AG04450 (cell line): ENCODE results near the gene MTA1. TPM values are rescaled to one million over a fixed set of nuclear protein-coding genes. Genes with fewer than 3 reads are reported as not detected.

Experiments used
- CTCF ChIA-PET: fragments of 300-600, 350-600 bp; formaldehyde crosslinking; extraction: SDS; loops from one replicate; lab custom pipeline; 2022; ENCODE audit warnings: antibody characterized with exemption, inconsistent platforms; lab: Charles Lee
- POLR2A ChIA-PET: fragments of 350-600 bp; formaldehyde crosslinking; extraction: SDS; loops from one replicate; lab custom pipeline; 2021; ENCODE audit warnings: antibody characterized with exemption, inconsistent platforms; lab: Yijun Ruan, JAX
- DNase-seq: peaks from one replicate; pipeline ENCODE4 v3.0.0-alpha.2; 2011; ENCODE audit warnings: low read depth, low spot score
- H3K27ac ChIP-seq: one replicate; pipeline ENCODE4 v1.5.1; 2012; ENCODE audit warnings: low read depth, low read length, control low read depth
- H3K27me3 ChIP-seq: one replicate; pipeline ENCODE4 v1.6.0; 2012; ENCODE audit warnings: low read length; ENCODE audit not compliant: control insufficient read depth, insufficient read depth
- H3K4me3 ChIP-seq: 2 replicates; pipeline ENCODE4 v1.5.1; 2011; ENCODE audit warnings: mild to moderate bottlenecking, low read depth, low read length, control low read depth
- H3K9me3 ChIP-seq: 2 replicates; pipeline ENCODE4 v1.5.1; 2012; ENCODE audit warnings: low read length; ENCODE audit not compliant: control insufficient read depth, insufficient read depth
- polyA plus RNA-seq: library from polyadenylated mRNA; depleted of rRNA; stranded (reverse); fragments of >200 nt; gene quantifications from 2 replicates; pipeline ENCODE4 v1.2.3, GENCODE V29; 2011
- TF ChIP-seq, protein P1 (sequence below): IDR thresholded peaks from 2 replicates; pipeline ENCODE4 v1.5.1; 2011; ENCODE audit warnings: low read depth, low read length, control low read depth, inconsistent platforms

MTA1 gene
- polyA plus RNA-seq, 1 experiment = 36.0 TPM

GRCh38 chr14:105450864-105451720, 31.5 kb downstream of the MTA1 start:
- CTCF ChIA-PET = interaction anchor here (1.3 to 1.4 kb wide), 2 partner anchors 30 to 39 kb away, joined by 3 to 4 read pairs; no protein-coding TSS in a partner anchor
- Histone ChIP-seq H3K9me3 (no peaks in the 10 kb centered on the region), H3K27me3 (no peaks in the 10 kb centered on the region), H3K4me3 (no peak overlapping the region), H3K27ac (no peak overlapping the region)
- TF ChIP-seq, protein P1, sequence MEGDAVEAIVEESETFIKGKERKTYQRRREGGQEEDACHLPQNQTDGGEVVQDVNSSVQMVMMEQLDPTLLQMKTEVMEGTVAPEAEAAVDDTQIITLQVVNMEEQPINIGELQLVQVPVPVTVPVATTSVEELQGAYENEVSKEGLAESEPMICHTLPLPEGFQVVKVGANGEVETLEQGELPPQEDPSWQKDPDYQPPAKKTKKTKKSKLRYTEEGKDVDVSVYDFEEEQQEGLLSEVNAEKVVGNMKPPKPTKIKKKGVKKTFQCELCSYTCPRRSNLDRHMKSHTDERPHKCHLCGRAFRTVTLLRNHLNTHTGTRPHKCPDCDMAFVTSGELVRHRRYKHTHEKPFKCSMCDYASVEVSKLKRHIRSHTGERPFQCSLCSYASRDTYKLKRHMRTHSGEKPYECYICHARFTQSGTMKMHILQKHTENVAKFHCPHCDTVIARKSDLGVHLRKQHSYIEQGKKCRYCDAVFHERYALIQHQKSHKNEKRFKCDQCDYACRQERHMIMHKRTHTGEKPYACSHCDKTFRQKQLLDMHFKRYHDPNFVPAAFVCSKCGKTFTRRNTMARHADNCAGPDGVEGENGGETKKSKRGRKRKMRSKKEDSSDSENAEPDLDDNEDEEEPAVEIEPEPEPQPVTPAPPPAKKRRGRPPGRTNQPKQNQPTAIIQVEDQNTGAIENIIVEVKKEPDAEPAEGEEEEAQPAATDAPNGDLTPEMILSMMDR = no peak
- POLR2A ChIA-PET = no interaction called here
- DNase-seq = no peak

GRCh38 chr14:105452963-105453362, 33.3 kb downstream of the MTA1 start:
- no peaks in the 10 kb centered on the region for H3K27me3 ChIP-seq
- no peaks in the 10 kb centered on the region for H3K9me3 ChIP-seq
- DNase-seq = no peak
- H3K27ac ChIP-seq = no peak overlapping the region
- CTCF ChIA-PET = interaction anchor here (1.3 kb wide), 1 partner anchor 37 kb away, joined by 6 read pairs; no protein-coding TSS in a partner anchor
- POLR2A ChIA-PET = no interaction called here
- H3K4me3 ChIP-seq = no peak overlapping the region
- TF ChIP-seq, protein P1 = no peak

GRCh38 chr14:105453847-105454246, 34.2 kb downstream of the MTA1 start:
- TF ChIP-seq, protein P1 = no peak
- H3K27me3 ChIP-seq = no peaks in the 10 kb centered on the region
- no peak overlapping the region for H3K4me3 ChIP-seq
- ChIA-PET CTCF (interaction anchor here (1.3 kb wide), 1 partner anchor 36 kb away, joined by 6 read pairs; no protein-coding TSS in a partner anchor), POLR2A (no interaction called here)
- no peak overlapping the region for H3K27ac ChIP-seq
- no peaks in the 10 kb centered on the region for H3K9me3 ChIP-seq
- no peak for DNase-seq

DNA sequence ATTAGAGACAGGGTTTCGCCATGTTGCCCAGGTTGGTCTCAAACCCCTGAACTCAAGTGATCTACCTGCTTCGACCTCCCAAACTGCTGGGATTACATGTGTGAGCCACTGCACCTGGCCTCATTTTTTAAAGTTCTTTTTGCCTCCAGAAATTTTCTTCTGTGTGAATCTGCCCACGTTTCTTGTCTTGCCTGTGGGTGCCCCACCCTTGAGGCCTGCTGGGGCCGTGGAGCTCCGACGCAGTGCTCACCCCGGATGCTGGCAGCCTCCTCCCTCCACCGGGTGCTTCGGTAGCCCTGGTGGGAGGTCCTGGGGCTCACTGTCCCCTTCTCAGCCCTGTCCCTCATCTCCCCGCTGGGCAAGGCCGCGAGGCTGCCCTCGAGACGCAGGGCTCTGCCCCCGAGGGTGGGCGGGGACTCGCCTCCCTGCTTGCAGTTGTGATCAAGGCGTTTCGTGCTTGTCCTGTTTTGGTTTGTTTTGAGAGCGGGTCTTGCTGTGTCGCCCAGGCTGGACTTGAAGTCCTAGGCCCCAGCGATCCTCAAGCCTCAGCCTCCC, 35.5 kb downstream of the MTA1 start:
- H3K9me3 ChIP-seq = no peaks in the 10 kb centered on the region
- no peak overlapping the region for H3K4me3 ChIP-seq
- TF ChIP-seq, protein P1 = no peak
- CTCF ChIA-PET = no interaction called here
- no peak overlapping the region for H3K27ac ChIP-seq
- no peaks in the 10 kb centered on the region for H3K27me3 ChIP-seq
- DNase-seq = no peak
- POLR2A ChIA-PET = no interaction called here
